Smooth muscle cell (in vitro differentiated cells): Measurements from ENCODE around the gene LILRB2. TPM values are rescaled to one million over a fixed set of nuclear protein-coding genes. Genes with fewer than 3 reads are reported as not detected.

Experiments
- DNase-seq: peaks from one replicate; lab custom pipeline; 2025; ENCODE audit not compliant: unreplicated experiment; lab: John Stamatoyannopoulos, UW
- H2AFZ ChIP-seq: fragments of 200-600 bp; sonication (generic); 2 replicates; pipeline ENCODE4 v1.6.0; 2016; ENCODE audit warnings: antibody characterized with exemption, low read depth, mild to moderate bottlenecking
- H3F3A ChIP-seq: fragments of 200-600 bp; sonication (generic); 2 replicates; pipeline ENCODE4 v1.6.0; 2017; ENCODE audit warnings: antibody characterized with exemption, low read depth
- H3K27ac ChIP-seq: fragments of 200-600 bp; sonication (generic); 2 replicates; pipeline ENCODE4 v1.5.1; 2016; ENCODE audit warnings: low read depth, mild to moderate bottlenecking
- H3K27me3 ChIP-seq: fragments of 200-600 bp; sonication (generic); 2 replicates; pipeline ENCODE4 v1.6.1; 2016; ENCODE audit warnings: low read depth, mild to moderate bottlenecking
- H3K36me3 ChIP-seq: fragments of 200-600 bp; sonication (generic); 2 replicates; pipeline ENCODE4 v1.5.1; 2016; ENCODE audit warnings: low read depth
- H3K4me1 ChIP-seq: fragments of 200-600 bp; sonication (generic); 2 replicates; pipeline ENCODE4 v1.5.1; 2016; ENCODE audit warnings: low read depth
- H3K4me2 ChIP-seq: fragments of 200-600 bp; sonication (generic); 2 replicates; pipeline ENCODE4 v1.6.0; 2016; ENCODE audit warnings: mild to moderate bottlenecking
- H3K4me3 ChIP-seq: fragments of 200-600 bp; sonication (generic); 2 replicates; pipeline ENCODE4 v1.5.1; 2016; ENCODE audit warnings: mild to moderate bottlenecking
- H3K79me2 ChIP-seq: fragments of 200-600 bp; sonication (generic); 2 replicates; pipeline ENCODE4 v1.6.0; 2016; ENCODE audit warnings: low read depth, mild to moderate bottlenecking
- H3K9ac ChIP-seq: fragments of 200-600 bp; sonication (generic); 2 replicates; pipeline ENCODE4 v1.6.0; 2016; ENCODE audit warnings: low read depth
- H3K9me3 ChIP-seq: fragments of 200-600 bp; sonication (generic); replicated peaks from 2 replicates; pipeline ENCODE4 v1.5.1; 2016; ENCODE audit warnings: low read depth
- H4K20me1 ChIP-seq: fragments of 200-600 bp; sonication (generic); 2 replicates; pipeline ENCODE4 v1.6.0; 2016; ENCODE audit warnings: low read depth
- WGBS: methylation state at CpG from one replicate; pipeline ENCODE4 v1.1.7; 2016; ENCODE audit warnings: low lambda C conversion rate; 5-methylcytosine and 5-hydroxymethylcytosine counted together
- polyA plus RNA-seq: library from polyadenylated mRNA; unstranded; fragments of >200 nt; fragmentation: Nextera tagmentation; extraction: Ambion mirVana; gene quantifications from 2 replicates; pipeline ENCODE4 v1.2.1, GENCODE V29; 2016
- total RNA-seq: library from RNA; depleted of rRNA; stranded (reverse); fragments of >200 nt; gene quantifications from 2 replicates; pipeline ENCODE4 v1.2.3, GENCODE V29; 2014
- TF ChIP-seq, protein P1 (sequence below): fragments of 200-600 bp; sonication (generic); IDR thresholded peaks from 2 replicates; pipeline ENCODE4 v1.5.1; 2017; ENCODE audit warnings: borderline replicate concordance, mild to moderate bottlenecking, antibody characterized with exemption; ENCODE audit not compliant: insufficient read depth, poor library complexity, severe bottlenecking

LILRB2 gene
- total and polyA plus RNA-seq, 2 experiments from 2014 or later = not detected

DNA sequence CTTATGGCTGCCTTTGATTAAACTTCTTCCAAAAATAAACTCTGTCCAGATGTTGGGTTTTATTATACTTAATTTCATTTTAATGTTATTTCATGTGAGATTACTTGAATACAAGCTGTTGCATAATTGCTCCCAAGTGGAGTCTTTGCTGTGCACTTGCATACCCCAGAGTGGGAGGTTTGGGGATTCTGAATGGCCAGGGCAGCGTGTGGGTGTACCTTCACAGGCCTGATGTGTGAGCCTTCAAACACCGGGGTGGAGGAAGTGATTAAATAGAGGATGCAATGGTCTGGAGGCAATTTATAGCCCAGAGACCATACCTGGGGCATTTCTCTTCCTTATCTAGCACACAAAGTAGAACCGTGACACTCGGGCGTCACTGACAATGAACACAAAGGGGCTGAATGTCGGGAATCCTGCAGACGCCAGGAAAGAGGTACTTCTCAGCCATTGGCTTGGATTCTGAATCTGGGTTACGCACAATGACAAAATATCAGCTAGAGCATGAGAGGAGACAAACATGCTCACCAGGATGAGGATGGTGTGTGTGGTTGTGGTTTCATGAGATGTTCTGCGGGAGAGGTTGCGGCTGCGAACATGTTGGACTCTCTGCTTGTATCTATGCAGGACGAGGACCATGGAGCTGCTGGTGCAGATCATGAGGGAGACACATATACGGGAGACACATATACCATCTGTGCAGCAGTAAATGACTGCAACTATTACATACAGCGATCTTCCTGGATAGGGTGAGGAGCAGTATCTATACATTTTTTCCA lies 39.2 kb upstream of the LILRB2 start:
- H2AFZ ChIP-seq = no peak overlapping the region
- no peaks in the 10 kb centered on the region for H3K9me3 ChIP-seq
- no peak overlapping the region for H3K27ac ChIP-seq
- 86% methylated on average over 14 of the region's 14 CpGs for whole genome bisulfite sequencing
- no peak overlapping the region for H3K4me3 ChIP-seq
- H3K9ac ChIP-seq = no peak overlapping the region
- DNase-seq = no peak
- no peaks in the 10 kb centered on the region for H3F3A ChIP-seq
- H3K79me2 ChIP-seq = no peaks in the 10 kb centered on the region
- H3K4me1 ChIP-seq = no peaks in the 10 kb centered on the region
- H3K36me3 ChIP-seq = no peaks in the 10 kb centered on the region
- H4K20me1 ChIP-seq = no peaks in the 10 kb centered on the region
- TF ChIP-seq, protein P1, sequence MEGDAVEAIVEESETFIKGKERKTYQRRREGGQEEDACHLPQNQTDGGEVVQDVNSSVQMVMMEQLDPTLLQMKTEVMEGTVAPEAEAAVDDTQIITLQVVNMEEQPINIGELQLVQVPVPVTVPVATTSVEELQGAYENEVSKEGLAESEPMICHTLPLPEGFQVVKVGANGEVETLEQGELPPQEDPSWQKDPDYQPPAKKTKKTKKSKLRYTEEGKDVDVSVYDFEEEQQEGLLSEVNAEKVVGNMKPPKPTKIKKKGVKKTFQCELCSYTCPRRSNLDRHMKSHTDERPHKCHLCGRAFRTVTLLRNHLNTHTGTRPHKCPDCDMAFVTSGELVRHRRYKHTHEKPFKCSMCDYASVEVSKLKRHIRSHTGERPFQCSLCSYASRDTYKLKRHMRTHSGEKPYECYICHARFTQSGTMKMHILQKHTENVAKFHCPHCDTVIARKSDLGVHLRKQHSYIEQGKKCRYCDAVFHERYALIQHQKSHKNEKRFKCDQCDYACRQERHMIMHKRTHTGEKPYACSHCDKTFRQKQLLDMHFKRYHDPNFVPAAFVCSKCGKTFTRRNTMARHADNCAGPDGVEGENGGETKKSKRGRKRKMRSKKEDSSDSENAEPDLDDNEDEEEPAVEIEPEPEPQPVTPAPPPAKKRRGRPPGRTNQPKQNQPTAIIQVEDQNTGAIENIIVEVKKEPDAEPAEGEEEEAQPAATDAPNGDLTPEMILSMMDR = no peak
- H3K4me2 ChIP-seq = no peak overlapping the region
- no peaks in the 10 kb centered on the region for H3K27me3 ChIP-seq

DNA sequence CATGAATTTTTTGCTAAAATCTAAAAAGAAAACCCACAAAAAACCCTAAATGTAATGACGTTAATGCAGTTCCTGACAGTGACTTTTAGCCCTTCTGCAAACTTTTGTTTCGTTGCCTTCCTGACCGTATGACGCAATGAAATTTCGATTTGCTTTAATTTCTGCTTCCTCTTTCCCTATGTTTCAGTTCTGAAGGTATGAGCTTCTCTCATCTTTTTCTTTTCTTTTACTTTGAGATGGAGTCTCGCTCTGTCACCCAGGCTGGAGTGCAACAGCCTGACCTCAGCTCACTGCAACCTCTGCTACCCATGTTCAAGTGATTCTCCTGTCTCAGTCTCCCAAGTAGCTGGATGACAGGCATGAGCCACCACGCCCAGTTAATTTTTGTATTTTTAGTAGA lies 38.1 kb upstream of the LILRB2 start:
- no peak overlapping the region for H2AFZ ChIP-seq
- 89% methylated on average over 7 of the region's 7 CpGs for WGBS
- H3K4me1 ChIP-seq = no peaks in the 10 kb centered on the region
- TF ChIP-seq, protein P1 = no peak
- no peaks in the 10 kb centered on the region for H3F3A ChIP-seq
- H3K4me3 ChIP-seq = no peak overlapping the region
- no peaks in the 10 kb centered on the region for H4K20me1 ChIP-seq
- no peak overlapping the region for H3K27ac ChIP-seq
- H3K27me3 ChIP-seq = no peaks in the 10 kb centered on the region
- DNase-seq = no peak
- H3K9ac ChIP-seq = no peak overlapping the region
- no peaks in the 10 kb centered on the region for H3K9me3 ChIP-seq
- H3K4me2 ChIP-seq = no peak overlapping the region
- H3K36me3 ChIP-seq = no peaks in the 10 kb centered on the region
- no peaks in the 10 kb centered on the region for H3K79me2 ChIP-seq

DNA sequence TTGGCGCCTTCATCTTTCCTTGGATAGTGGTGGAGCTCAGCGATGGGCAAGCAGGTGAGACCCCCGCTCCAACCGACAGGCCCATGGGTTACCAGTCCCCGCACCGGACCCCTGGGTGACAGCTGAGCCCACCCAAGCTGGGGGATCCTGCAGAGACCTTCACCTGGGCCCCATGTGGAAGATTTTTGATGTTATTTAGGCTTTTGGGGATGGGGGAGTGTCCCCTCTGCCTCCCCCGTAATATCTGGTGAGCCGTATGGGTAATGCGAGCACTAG lies 37.0 kb upstream of the LILRB2 start:
- Histone ChIP-seq H3K79me2 (no peaks in the 10 kb centered on the region), H3K9ac (no peak overlapping the region), H3K4me3 (no peak overlapping the region), H3K36me3 (no peaks in the 10 kb centered on the region), H3K4me2 (no peak overlapping the region), H3K27ac (no peak overlapping the region), H4K20me1 (no peaks in the 10 kb centered on the region), H2AFZ (no peak overlapping the region), H3F3A (no peaks in the 10 kb centered on the region), H3K27me3 (no peaks in the 10 kb centered on the region), H3K4me1 (no peaks in the 10 kb centered on the region), H3K9me3 (no peaks in the 10 kb centered on the region)
- TF ChIP-seq, protein P1 = no peak
- WGBS = 93% methylated on average over 9 of the region's 9 CpGs
- no peak for DNase-seq
